Activated CD8-positive, alpha-beta memory T cell treated with anti-CD3 and anti-CD28 coated beads, Interleukin-2, amount 10 ng/mL, durations not matched to agents 7 days and 5 days (primary cell): ENCODE measurements around the gene NECAP2. TPM values are rescaled to one million over a fixed set of nuclear protein-coding genes. Genes with fewer than 3 reads are reported as not detected.
A peak's percentile ranks its signal among the peaks of the same experiment; 100 is the strongest.
"Not testable (repeated sequence)": the region's sequence is repeated elsewhere in the genome, so short reads cannot be mapped to it uniquely, and the experiment has no call there.

Experiments used
- ATAC-seq: fragments of 150-1000 bp; cut with Tn5 transposase; one replicate; pipeline ENCODE4 v1.10.0; 2021; ENCODE audit warnings: moderate library complexity
- CTCF ChIA-PET: fragments of 350-600 bp; sonication (Branson Sonifier 250); formaldehyde crosslinking; loops from one replicate; lab custom pipeline; 2021; ENCODE audit warnings: antibody characterized with exemption; lab: Charles Lee
- DNase-seq: peaks from one replicate; pipeline ENCODE4 v3.0.0-alpha.2; 2020
- H3K27ac Mint-ChIP-seq: one replicate; pipeline ENCODE4 v1.8.0; 2021; ENCODE audit warnings: mild to moderate bottlenecking, mixed read lengths
- H3K27me3 Mint-ChIP-seq: one replicate; pipeline ENCODE4 v1.8.0; 2021; ENCODE audit warnings: mixed read lengths
- H3K36me3 Mint-ChIP-seq: one replicate; pipeline ENCODE4 v1.8.0; 2021; ENCODE audit warnings: mild to moderate bottlenecking, mixed read lengths
- H3K4me1 Mint-ChIP-seq: one replicate; pipeline ENCODE4 v1.8.0; 2021; ENCODE audit warnings: mixed read lengths
- H3K4me3 Mint-ChIP-seq: one replicate; pipeline ENCODE4 v1.8.0; 2021; ENCODE audit warnings: mild to moderate bottlenecking, moderate library complexity, mixed read lengths
- H3K9me3 Mint-ChIP-seq: one replicate; pipeline ENCODE4 v1.8.0; 2022; ENCODE audit warnings: low read depth, mixed read lengths
- total RNA-seq, 2 experiments: library from RNA; stranded (reverse); gene quantifications; one replicate each; pipeline ENCODE4 v1.2.3, GENCODE V29; 2021

NECAP2 gene
- total RNA-seq, 2 experiments from 2014 or later: 71.0 to 88.3 TPM

DNA sequence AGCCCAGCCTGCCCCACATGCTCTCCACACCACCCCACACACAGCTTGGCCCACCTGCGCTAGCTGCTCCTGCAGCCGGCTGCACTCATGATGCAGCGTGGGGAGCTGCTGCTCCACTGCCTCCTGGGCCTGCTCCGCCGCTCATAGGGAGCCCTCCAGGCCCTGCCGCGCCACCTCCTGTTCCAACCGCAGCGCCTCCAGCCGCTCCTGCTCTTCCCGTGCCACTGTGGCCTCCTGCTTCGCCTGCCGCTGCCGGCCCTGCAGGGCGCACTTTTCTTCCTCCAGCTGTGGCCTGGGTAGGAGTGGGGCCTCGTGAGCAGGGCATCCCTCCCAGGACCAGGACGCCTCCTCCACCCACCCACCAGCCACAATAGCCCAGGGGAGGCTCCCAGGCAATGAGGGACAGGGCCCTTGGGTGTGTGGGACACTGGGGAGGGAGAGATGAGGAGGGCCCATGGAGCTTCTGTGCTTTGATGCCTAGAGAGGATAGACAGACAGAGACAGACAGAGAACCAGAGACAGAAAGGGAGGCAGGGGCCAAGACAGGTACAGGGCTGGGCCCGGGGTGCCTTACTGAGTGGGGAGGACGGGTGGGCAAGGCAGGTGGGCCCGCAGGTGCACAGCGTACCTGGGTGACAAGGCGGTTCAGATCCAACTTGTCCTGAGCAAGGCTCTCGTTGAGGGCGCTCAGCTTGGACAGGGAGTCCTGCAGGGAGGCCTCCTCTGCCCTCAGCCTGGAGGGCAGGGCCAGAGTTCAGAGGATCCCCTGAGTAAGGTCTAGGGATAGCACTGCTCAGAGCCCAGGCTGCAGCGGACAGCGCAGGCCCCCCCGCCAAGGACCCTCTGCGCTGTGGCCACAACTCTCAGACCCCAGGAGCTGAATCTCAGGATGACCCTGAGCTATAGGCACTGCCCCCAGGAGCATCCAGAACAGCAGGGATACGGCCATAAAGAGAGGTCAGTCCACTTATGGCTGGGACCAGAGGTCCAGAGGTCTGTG, 35.5 kb downstream of the NECAP2 start:
- H3K27me3 Mint-ChIP-seq, DNase-seq, H3K27ac Mint-ChIP-seq, H3K4me1 Mint-ChIP-seq, H3K9me3 Mint-ChIP-seq, H3K4me3 Mint-ChIP-seq, ATAC-seq, H3K36me3 Mint-ChIP-seq, CTCF ChIA-PET: not testable (repeated sequence)

GRCh38 chr1:16478091-16478490, 37.6 kb downstream of the NECAP2 start:
- Mint-ChIP-seq H3K36me3 (peaks cover 1% of the 10 kb centered on the region), H3K27ac (no peak overlapping the region), H3K4me1 (no peaks in the 10 kb centered on the region), H3K4me3 (no peak overlapping the region), H3K9me3 (no peaks in the 10 kb centered on the region), H3K27me3 (no peaks in the 10 kb centered on the region)
- CTCF ChIA-PET: no interaction called here
- ATAC-seq: no peak
- DNase-seq: no peak

- DNase-seq, CTCF ChIA-PET, H3K4me3 Mint-ChIP-seq, H3K27me3 Mint-ChIP-seq, H3K9me3 Mint-ChIP-seq, H3K4me1 Mint-ChIP-seq, ATAC-seq, H3K27ac Mint-ChIP-seq, H3K36me3 Mint-ChIP-seq: not testable (repeated sequence)
Measured at GRCh38 chr1:16483146-16483545, 42.6 kb downstream of the NECAP2 start.

DNA sequence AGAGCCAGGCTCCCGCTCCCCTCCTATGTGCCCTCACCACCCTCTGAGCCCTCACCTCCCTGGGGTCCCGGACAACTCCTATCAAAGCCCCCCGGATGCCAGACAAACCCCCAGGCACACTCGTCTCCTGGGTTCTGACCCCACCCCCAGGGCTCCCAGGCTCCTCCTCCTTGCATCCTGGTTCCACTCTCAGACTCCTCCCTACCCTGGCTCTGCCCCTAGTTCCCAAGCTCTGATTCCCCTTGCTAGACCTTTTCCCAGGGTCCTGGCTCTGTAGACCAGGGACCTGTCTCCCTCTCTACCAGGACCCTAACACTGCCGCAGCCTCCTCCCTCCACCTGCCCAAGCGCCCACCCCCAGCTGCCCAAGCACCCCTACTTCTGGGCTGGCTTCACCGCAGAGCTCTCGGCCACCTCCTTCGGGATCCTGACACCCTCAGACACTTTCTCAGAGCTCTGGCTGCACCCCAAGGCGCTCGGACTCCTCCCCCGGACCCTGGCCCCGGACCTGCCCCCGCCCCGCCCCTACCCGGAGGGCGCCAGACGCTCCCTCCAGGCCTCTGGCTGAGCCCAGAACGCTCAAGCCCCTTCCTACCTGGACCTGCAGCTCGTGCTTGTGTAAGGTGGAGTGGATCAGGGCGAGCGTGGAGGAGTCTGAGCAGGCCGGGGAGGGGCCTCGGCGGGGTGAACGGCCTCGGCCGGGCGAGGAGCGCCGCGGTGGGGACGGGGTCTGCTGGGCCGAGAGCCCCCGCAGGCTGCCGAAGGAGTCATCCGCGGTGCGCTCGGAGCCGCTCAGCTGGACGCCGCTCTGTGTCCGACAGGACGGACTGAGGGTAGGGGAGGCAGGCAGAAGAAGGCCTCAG, 43.3 kb downstream of the NECAP2 start:
- H3K4me1 Mint-ChIP-seq, DNase-seq, H3K4me3 Mint-ChIP-seq, ATAC-seq, H3K36me3 Mint-ChIP-seq, H3K9me3 Mint-ChIP-seq, H3K27ac Mint-ChIP-seq, CTCF ChIA-PET, H3K27me3 Mint-ChIP-seq: not testable (repeated sequence)

DNA sequence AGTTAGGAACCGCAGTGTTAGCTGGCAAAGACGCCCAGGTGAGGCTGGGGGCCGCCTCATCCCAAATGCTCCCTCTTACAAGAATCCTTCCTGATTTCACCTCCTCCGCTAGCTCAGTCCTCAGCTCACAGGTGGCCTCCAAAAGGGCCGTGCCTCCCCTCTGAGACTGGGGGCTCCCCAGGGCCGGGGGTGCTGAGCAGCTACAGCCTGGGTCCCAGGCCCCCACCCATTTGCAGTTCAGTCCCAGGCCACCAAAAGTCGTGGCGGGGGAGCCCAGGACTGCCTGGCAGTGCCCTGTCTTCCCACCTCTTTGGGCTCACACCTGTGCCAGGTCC, 43.9 kb downstream of the NECAP2 start:
- no peak overlapping the region for H3K4me3 Mint-ChIP-seq
- no peak for DNase-seq
- CTCF ChIA-PET: no interaction called here
- ATAC-seq: no peak
- no peaks in the 10 kb centered on the region for H3K4me1 Mint-ChIP-seq
- H3K9me3 Mint-ChIP-seq: no peaks in the 10 kb centered on the region
- no peaks in the 10 kb centered on the region for H3K36me3 Mint-ChIP-seq
- no peak overlapping the region for H3K27ac Mint-ChIP-seq
- H3K27me3 Mint-ChIP-seq: no peaks in the 10 kb centered on the region

- no peak for ATAC-seq
- no peak overlapping the region for H3K27ac Mint-ChIP-seq
- H3K9me3 Mint-ChIP-seq: no peaks in the 10 kb centered on the region
- CTCF ChIA-PET: no interaction called here
- H3K4me1 Mint-ChIP-seq: no peaks in the 10 kb centered on the region
- no peak for DNase-seq
- H3K4me3 Mint-ChIP-seq: no peak overlapping the region
- H3K36me3 Mint-ChIP-seq: no peaks in the 10 kb centered on the region
- H3K27me3 Mint-ChIP-seq: no peaks in the 10 kb centered on the region
Measured at GRCh38 chr1:16484931-16485330, 44.4 kb downstream of the NECAP2 start.

- H3K27ac Mint-ChIP-seq, CTCF ChIA-PET, H3K4me1 Mint-ChIP-seq, H3K4me3 Mint-ChIP-seq, H3K9me3 Mint-ChIP-seq, ATAC-seq, DNase-seq, H3K27me3 Mint-ChIP-seq, H3K36me3 Mint-ChIP-seq: not testable (repeated sequence)
Measured at GRCh38 chr1:16486316-16486715, 45.8 kb downstream of the NECAP2 start.

- H3K27ac Mint-ChIP-seq, H3K4me3 Mint-ChIP-seq, CTCF ChIA-PET, ATAC-seq, DNase-seq, H3K27me3 Mint-ChIP-seq, H3K36me3 Mint-ChIP-seq, H3K4me1 Mint-ChIP-seq, H3K9me3 Mint-ChIP-seq: not testable (repeated sequence)
Measured at GRCh38 chr1:16487011-16487410, 46.5 kb downstream of the NECAP2 start.

DNA sequence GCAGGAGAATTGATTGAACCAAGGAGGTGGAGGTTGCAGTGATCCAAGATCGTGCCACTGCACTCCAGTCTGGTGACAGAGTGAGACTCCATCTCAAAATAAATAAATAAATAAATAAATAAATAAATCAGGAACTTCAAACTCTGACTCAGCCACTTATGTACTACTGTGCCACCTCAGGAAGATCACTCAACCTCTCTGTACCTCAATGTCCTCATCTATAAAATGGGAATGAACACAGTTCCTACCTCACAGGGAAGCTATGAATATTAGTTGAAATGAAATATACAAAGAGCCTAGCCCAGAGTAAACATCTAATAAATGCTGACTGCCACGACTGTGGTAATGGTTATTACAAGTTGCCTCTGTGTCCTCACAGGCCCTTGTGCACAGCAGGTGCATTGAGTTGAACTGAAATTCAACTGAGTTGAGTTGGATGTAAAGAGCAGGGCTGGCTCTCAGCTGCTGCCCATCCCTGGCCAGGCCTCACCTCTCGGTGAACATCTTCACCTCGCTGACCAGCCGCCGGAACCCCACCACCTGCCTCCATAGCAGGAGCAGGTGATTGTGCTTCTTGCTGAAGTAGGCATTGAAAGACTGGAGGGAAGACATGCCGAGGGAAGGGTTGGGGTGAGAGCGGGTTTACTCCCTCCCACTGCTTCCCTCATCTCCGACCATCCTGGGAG, 48.8 kb downstream of the NECAP2 start:
- ATAC-seq, H3K27ac Mint-ChIP-seq, CTCF ChIA-PET, H3K27me3 Mint-ChIP-seq, H3K9me3 Mint-ChIP-seq, H3K36me3 Mint-ChIP-seq, DNase-seq, H3K4me3 Mint-ChIP-seq: not testable (repeated sequence)
- H3K4me1 Mint-ChIP-seq: peaks cover 11% of the 10 kb centered on the region

GRCh38 chr1:16491056-16491675, 50.6 kb downstream of the NECAP2 start:
- DNase-seq: no peak
- no peak for ATAC-seq
- H3K27ac Mint-ChIP-seq: no peak overlapping the region
- H3K4me3 Mint-ChIP-seq: no peak overlapping the region
- CTCF ChIA-PET: no interaction called here
- no peaks in the 10 kb centered on the region for H3K9me3 Mint-ChIP-seq
- peaks cover 11% of the 10 kb centered on the region for H3K4me1 Mint-ChIP-seq
- no peaks in the 10 kb centered on the region for H3K36me3 Mint-ChIP-seq
- H3K27me3 Mint-ChIP-seq: no peaks in the 10 kb centered on the region

GRCh38 chr1:16492937-16493336, 52.4 kb downstream of the NECAP2 start:
- peaks cover 18% of the 10 kb centered on the region for H3K4me1 Mint-ChIP-seq

GRCh38 chr1:16493731-16494130, 53.2 kb downstream of the NECAP2 start:
- peaks cover 19% of the 10 kb centered on the region for H3K4me1 Mint-ChIP-seq
- ATAC-seq, H3K9me3 Mint-ChIP-seq, H3K4me3 Mint-ChIP-seq, DNase-seq, H3K36me3 Mint-ChIP-seq, H3K27me3 Mint-ChIP-seq, H3K27ac Mint-ChIP-seq: not testable (repeated sequence)
- CTCF ChIA-PET: interaction anchor here (1.1 kb wide), 1 partner anchor 127 kb away, joined by 3 read pairs; no protein-coding TSS in a partner anchor

More at GRCh38 chr1:16492937-16493336, 52.4 kb downstream of the NECAP2 start:
- H3K4me3 Mint-ChIP-seq, H3K36me3 Mint-ChIP-seq, CTCF ChIA-PET, H3K9me3 Mint-ChIP-seq, H3K27me3 Mint-ChIP-seq, H3K27ac Mint-ChIP-seq: not testable (repeated sequence)
- ATAC-seq (peak; percentile 47), DNase-seq (peak; percentile 48)

- not testable (repeated sequence) for H3K36me3 Mint-ChIP-seq, ATAC-seq, H3K27me3 Mint-ChIP-seq, H3K9me3 Mint-ChIP-seq, H3K27ac Mint-ChIP-seq
- CTCF ChIA-PET: interaction anchor here (1.1 to 1.4 kb wide), 2 partner anchors 57 to 419 kb away, joined by 3 to 4 read pairs; partner anchors contain the start of gene NECAP2
- peak; percentile 44 for DNase-seq
- Mint-ChIP-seq H3K4me3 (peak overlapping the region; percentile 67), H3K4me1 (peaks cover 21% of the 10 kb centered on the region)
Measured at GRCh38 chr1:16497474-16497904, 57.0 kb downstream of the NECAP2 start.
